ENCODE measurements around the gene PDP2. TPM values are rescaled to one million over a fixed set of nuclear protein-coding genes. Genes with fewer than 3 reads are reported as not detected.

PDP2 gene
- total RNA-seq, 4 donors from 2014 or later = 3.7 to 11.7 (median 5.8) TPM

GRCh38 chr16:66901626-66902025, 21.3 kb downstream of the PDP2 start:
- no peak for ATAC-seq
- H3K27ac ChIP-seq = peak overlapping the region; percentile 82 to 93 (median 92)
- H3K27me3 ChIP-seq = no peaks in the 10 kb centered on the region
- H3K4me3 ChIP-seq = no peak overlapping the region
- H3K36me3 ChIP-seq = no peaks in the 10 kb centered on the region
- TF ChIP-seq CTCF (IDR thresholded peaks at IDR 0.05) = no peak
- TF ChIP-seq EP300 (IDR thresholded peaks at IDR 0.05) = no peak
- no peak for TF ChIP-seq POLR2A (IDR thresholded peaks at IDR 0.05)
- no peak for TF ChIP-seq POLR2AphosphoS5 (IDR thresholded peaks at IDR 0.05)
- WGBS, 2 donors (ENCODE audit: low coverage in 1 of 2) = 86% methylated on average over 1 of the region's 10 CpGs; no CpG with 5 or more reads in 1 of the 2 donors
- no peaks in the 10 kb centered on the region for H3K9me3 ChIP-seq
- H3K4me1 ChIP-seq = peaks cover 36 to 96% (median 70%) of the 10 kb centered on the region in 3 donors

- Histone ChIP-seq H3K27me3 (no peaks in the 10 kb centered on the region), H3K4me1 (peaks cover 36 to 85% (median 70%) of the 10 kb centered on the region in 3 donors), H3K4me3 (no peak overlapping the region), H3K9me3 (no peaks in the 10 kb centered on the region), H3K36me3 (no peaks in the 10 kb centered on the region), H3K27ac (peak overlapping the region; percentile 67 to 93 (median 92))
- 33% methylated on average over 7 of the region's 14 CpGs; no CpG with 5 or more reads in 1 of the 2 donors for WGBS, 2 donors (ENCODE audit: low coverage in 1 of 2)
- no peak for TF ChIP-seq POLR2AphosphoS5 (IDR thresholded peaks at IDR 0.05)
- TF ChIP-seq CTCF (IDR thresholded peaks at IDR 0.05) = no peak
- TF ChIP-seq EP300 (IDR thresholded peaks at IDR 0.05) = no peak
- no peak for ATAC-seq
These were observed 22.6 kb downstream of the PDP2 start for GRCh38 chr16:66902648-66903543.

GRCh38 chr16:66903544-66904427, 23.5 kb downstream of the PDP2 start:
- no peak for ATAC-seq
- WGBS, 2 donors (ENCODE audit: low coverage in 1 of 2) = 40% methylated on average over 1 of the region's 11 CpGs; no CpG with 5 or more reads in 1 of the 2 donors
- Histone ChIP-seq H3K9me3 (no peaks in the 10 kb centered on the region), H3K27me3 (no peaks in the 10 kb centered on the region), H3K27ac (peak overlapping the region; percentile 67 to 93 (median 92)), H3K4me3 (no peak overlapping the region), H3K4me1 (peaks cover 32 to 76% (median 66%) of the 10 kb centered on the region in 3 donors), H3K36me3 (no peaks in the 10 kb centered on the region)
- TF ChIP-seq POLR2AphosphoS5 (IDR thresholded peaks at IDR 0.05) (no peak), CTCF (IDR thresholded peaks at IDR 0.05) (no peak), EP300 (IDR thresholded peaks at IDR 0.05) (no peak), POLR2A (IDR thresholded peaks at IDR 0.05) (no peak)

GRCh38 chr16:66904428-66904845, 24.1 kb downstream of the PDP2 start:
- peaks cover 27 to 70% (median 61%) of the 10 kb centered on the region in 3 donors for H3K4me1 ChIP-seq
- no peak for TF ChIP-seq POLR2A (IDR thresholded peaks at IDR 0.05)
- TF ChIP-seq EP300 (IDR thresholded peaks at IDR 0.05) = no peak
- TF ChIP-seq CTCF (IDR thresholded peaks at IDR 0.05) = no peak
- TF ChIP-seq POLR2AphosphoS5 (IDR thresholded peaks at IDR 0.05) = no peak

More at GRCh38 chr16:66904428-66904845, 24.1 kb downstream of the PDP2 start:
- no peaks in the 10 kb centered on the region for H3K27me3 ChIP-seq
- no peaks in the 10 kb centered on the region for H3K36me3 ChIP-seq
- H3K9me3 ChIP-seq = no peaks in the 10 kb centered on the region
- peak overlapping the region in 1 of 2 donors; percentile 32 for H3K4me3 ChIP-seq
- WGBS, 2 donors (ENCODE audit: low coverage in 1 of 2) = 88% methylated on average over 4 of the region's 13 CpGs; no CpG with 5 or more reads in 1 of the 2 donors
- no peak for ATAC-seq
- peak overlapping the region; percentile 67 to 93 (median 92) for H3K27ac ChIP-seq
